HG03066 (cell line): ENCODE results near the gene TFF3.

ENCODE experiments used
- ATAC-seq: cut with Tn5 transposase; IDR thresholded peaks from one replicate; pipeline ENCODE4 v1.9.1; 2021; ENCODE audit warnings: low read depth; ENCODE audit not compliant: unreplicated experiment

TFF3 gene

DNA sequence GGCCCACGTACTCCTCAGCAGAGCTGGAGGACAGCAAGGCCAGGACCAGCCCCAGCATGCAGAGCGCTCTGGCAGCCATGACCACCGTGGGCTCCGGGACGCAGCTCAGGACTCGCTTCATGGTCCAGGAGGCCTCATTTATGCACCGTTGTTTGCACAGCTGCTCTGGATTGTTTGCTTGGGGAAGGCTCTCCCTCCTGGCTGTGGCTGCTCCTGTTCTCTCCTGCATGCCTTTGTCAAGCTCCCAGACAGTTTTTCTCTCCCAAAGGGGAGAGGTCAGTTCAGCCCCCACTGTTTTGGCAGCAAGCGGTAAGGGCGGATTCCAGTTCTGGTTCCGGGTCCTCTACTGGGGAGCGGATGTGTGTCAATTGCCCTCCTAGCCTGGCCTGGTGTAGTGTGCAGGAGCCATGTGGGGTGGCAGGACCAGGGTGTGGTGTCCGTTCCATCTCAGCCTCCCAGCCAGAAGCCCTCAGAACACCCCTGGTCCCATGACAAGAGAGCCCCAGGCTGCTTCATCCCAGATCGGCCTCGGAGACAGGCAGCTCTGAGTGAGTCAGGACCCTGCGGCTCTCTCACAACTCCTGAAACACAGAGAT lies at the start of gene TFF3:
TFF3 (minus strand) TSS at position 114 of the 596 bp plus-strand sequence; CDS start at position 79, 35 bp downstream.
- no peak for ATAC-seq

DNA sequence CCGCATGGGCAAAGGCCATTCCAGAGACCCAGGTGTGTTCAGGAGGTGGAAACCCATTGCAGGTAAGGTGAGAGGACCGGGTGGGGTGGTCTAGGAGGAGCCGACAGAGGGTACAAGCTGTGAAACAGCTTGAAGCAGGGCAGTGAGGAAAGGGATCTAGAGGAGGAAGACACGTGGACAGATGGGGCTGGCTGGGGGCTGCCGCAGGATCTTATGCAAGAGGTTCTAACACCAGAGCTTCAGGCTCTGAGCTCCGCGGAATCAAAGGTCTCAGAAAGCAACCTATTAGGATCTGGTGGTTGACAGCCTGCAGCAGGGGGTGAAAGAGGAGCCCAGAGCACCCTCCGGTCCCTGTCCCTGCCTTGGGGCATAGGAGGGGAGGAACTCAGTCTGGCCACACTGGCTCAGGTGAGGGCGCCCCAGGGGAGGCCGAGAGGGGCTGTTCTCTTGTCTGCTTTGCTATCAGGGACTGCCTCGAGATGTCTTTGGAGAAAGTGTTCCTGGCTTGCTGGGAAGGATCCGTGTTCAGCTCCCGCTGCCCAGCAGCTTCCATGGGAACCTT lies 49.2 kb upstream of the TFF3 start:
- ATAC-seq = no peak

- ATAC-seq = no peak
Observed at GRCh38 chr21:42363312-42363711, 48.1 kb upstream of the TFF3 start.

DNA sequence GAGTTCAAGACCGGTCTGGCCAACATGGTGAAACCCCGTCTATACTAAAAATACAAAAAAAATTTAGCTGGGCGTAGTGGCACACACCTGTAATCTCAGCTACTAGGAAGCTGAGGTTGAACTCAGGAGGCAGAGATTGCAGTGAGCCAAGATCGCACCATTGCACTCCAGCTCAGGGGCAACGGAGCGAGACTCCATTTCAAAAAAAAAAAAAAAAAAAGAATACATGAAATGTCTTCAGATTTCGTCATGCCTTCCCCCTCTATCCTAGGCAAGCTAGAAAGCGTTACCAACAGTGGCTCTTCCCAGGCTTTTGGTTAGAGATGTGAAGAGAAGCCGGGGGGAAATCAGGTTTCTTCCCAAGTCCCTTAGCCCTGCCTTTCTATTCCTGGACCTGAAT lies 47.5 kb upstream of the TFF3 start:
- ATAC-seq = no peak

DNA sequence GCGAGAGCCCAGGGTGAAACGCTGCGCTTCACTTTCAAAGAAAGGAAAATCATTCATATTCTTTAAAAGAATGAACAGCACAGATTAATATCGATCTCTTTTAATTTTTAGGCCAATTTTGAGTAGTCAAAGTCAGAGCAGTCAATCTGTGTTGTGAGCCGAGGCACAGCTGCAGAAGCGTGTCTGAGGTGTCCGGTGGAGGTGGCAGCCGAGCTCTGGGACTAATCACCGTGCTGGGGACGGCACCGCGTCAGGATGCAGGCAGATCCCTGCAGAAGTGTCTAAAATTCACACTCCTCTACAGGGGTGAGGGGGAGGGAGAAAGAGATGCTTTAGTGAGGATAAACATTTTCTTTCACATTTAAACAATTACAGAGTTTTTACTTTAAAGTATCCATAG lies 47.0 kb upstream of the TFF3 start:
- no peak for ATAC-seq

GRCh38 chr21:42361286-42361685 lies 46.1 kb upstream of the TFF3 start:
- no peak for ATAC-seq

DNA sequence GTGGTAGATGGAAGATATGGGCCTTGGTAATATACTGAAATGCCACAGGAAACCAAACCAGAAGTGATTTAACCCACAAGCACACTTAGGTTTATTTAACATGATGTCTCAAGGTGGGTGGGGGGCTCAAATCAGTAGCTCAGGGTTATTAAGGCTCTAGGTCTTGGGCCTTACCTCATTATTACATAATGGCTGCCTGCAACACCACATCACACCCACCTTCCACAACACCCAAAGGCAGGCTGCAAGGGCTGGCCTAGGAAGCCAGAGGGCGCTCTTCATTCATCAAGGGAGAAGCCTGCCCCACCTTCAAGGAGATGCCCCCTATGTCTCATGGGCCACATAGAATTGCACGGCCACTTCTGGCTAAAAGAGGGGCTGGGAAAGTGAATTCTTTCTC lies 45.1 kb upstream of the TFF3 start:
- no peak for ATAC-seq

- ATAC-seq = no peak
Observed at GRCh38 chr21:42358937-42359336, 43.7 kb upstream of the TFF3 start.

- ATAC-seq = no peak
Observed at GRCh38 chr21:42358261-42358660, 43.1 kb upstream of the TFF3 start.

- no peak for ATAC-seq
Observed at GRCh38 chr21:42357307-42357706, 42.1 kb upstream of the TFF3 start.

- no peak for ATAC-seq
Observed at GRCh38 chr21:42356650-42357049, 41.4 kb upstream of the TFF3 start.

DNA sequence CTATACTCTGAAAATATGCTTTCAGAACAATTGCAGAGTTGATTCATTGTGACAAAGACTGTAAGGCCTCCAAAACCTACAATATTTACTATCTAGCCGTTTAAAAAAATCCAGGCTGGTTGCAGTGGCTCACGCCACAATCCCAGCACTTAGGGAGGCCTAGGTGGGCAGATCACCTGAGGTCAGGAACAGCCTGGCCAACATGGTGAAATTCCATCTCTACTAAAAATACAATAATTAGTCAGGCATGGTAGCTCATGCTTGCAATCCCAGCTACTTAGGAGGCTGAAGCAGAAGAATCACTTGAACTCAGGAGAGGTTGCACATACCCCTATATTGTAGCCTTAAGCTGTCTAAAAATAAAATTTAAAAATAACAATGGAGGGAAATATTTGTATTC lies 40.8 kb upstream of the TFF3 start:
- no peak for ATAC-seq

DNA sequence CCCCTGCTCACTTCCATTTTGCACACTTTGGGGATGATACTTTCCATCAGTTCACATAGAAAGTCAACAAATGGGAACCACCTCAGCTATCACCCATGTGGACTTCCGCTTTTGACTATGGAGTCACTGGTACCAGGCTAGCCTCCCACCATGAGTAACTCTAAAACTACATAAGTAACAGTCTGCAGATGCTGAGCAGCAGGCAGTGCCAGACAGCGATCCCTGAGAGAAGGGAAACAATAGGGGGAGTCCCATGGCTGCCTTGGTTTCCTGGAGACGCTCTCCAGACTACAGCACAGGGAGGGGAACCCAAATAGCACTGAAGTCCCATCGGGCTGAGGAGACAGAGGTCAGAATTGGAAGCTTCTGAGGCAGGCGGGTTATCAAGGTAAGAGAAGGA lies 38.4 kb upstream of the TFF3 start:
- ATAC-seq = no peak

- no peak for ATAC-seq
Observed at GRCh38 chr21:42352441-42353095, 37.4 kb upstream of the TFF3 start.

- ATAC-seq = no peak
Observed at GRCh38 chr21:42351626-42352440, 36.6 kb upstream of the TFF3 start.

- no peak for ATAC-seq
Observed at GRCh38 chr21:42350927-42351426, 35.8 kb upstream of the TFF3 start, which contains the start of gene TFF2. Gene TFF2 (minus strand): TSS chr21:42350994. CDS start chr21:42350957, 37 bp downstream.

DNA sequence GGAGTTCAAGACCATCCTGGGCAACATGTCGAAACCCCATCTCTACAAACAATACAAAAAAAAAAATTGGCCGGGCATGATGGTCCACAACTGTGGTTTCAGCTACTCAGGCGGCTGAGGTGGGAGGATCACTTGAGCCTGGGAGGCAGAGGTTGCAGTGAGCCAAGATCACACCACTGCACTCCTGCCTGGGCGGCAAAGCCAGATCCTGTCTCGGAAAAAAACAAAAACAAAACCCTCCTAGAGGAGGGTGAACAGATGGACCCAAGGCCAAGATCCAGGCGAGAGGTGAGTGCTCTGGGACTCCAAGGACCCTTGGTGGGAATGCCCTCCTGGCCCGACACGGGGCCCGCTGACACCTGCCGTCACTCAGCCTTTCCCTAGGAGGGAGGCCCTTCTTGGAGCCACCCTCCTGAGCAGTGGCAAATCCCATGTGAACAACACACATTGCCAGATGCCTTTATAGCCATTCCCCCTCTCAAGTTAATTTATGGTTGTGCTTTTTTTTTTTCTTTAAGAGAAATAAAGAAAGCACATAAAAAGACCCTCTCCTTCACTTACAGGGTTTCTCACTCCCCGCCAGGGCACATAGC lies 35.2 kb upstream of the TFF3 start:
- ATAC-seq = no peak

DNA sequence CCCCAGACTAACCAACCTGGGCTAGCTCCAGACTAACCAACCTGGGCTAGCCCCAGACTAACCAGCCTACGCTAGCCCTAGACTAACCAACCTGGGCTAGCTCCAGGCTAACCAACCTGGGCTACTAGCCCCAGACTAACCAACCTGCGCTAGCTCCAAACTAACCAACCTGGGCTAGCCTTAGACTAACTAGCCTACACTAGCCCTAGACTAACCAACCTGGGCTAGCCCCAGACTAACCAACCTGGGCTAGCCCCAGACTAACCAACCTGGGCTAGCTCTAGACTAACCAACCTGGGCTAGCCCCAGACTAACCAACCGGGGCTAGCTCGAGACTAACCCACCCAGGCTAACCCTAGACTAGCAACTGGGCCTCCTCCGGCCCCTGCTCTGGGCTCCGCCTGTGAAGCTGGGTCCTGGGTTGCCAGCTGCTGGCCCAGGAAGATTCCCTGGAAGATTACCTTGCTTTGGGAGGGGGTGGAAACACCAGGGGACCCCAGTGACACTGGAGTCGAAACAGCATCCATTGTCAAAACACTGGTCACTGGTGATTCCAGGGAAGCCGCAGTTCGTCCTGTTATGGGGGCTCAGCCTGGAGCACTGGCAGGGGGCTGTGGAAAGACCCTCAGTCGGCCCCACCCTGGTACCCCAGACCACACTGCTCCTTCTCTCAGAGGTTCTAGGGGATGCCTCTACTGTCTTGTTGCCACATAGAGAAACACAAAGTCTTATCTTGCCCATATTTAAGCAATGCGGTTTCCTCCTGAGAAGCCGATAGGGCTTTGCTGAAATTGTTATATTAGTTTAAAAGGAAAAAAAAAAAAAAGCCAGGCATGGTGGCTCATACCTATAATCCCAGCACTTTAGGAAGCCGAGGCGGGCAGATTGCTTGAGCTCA lies 34.5 kb upstream of the TFF3 start:
- no peak for ATAC-seq

GRCh38 chr21:42348762-42349161 lies 33.6 kb upstream of the TFF3 start:
- no peak for ATAC-seq
